HG02943 (cell line): ENCODE data around the gene HAX1.
"Not testable (repeated sequence)": the region's sequence is repeated elsewhere in the genome, so short reads cannot be mapped to it uniquely, and the experiment has no call there.

Experiments
- ATAC-seq: cut with Tn5 transposase; IDR thresholded peaks from one replicate; pipeline ENCODE4 v1.9.1; 2021; ENCODE audit warnings: mild to moderate bottlenecking, low read depth, moderate library complexity; ENCODE audit not compliant: unreplicated experiment

HAX1 gene

DNA sequence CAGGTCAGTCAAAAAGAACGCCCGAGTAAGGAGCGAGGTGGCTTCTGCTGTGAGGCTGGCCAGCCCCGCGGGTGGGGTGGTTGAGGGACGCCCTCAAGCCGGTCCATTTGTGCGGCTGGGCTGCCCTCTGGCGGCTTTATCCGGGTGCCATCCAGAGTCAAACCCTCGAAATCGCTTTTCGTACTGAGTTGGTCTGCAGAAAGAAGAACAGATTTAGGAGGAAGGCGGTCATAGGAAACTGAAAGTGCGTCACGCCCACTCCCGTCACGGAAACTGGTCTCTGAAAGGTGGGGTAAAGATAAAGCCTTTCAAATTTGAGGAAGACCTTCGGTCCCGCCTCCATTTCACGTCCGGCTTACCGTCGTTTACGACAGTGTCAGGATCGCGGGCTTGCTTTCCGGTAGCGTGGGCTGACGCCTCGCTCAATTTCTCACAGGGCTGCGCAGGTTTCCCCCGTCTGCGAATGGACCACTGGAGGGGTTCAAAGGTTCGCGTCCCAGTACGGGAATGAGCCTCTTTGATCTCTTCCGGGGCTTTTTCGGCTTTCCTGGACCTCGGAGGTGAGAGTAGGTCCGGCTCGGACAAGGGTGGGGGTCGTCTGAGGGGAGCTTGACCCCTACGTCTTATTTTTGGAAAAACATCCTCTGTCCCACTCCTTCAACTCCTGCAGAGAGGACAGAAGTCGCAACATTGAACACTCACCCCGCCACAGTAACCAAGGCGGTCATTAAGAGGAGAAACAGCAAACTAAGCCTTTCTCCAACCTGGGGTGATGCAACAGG, at the start of gene HAX1:
Gene HAX1 (plus strand): TSS at position 413 of the 782 bp plus-strand sequence. CDS start 95 bp downstream, at position 508.
- peak; percentile 88 for ATAC-seq

DNA sequence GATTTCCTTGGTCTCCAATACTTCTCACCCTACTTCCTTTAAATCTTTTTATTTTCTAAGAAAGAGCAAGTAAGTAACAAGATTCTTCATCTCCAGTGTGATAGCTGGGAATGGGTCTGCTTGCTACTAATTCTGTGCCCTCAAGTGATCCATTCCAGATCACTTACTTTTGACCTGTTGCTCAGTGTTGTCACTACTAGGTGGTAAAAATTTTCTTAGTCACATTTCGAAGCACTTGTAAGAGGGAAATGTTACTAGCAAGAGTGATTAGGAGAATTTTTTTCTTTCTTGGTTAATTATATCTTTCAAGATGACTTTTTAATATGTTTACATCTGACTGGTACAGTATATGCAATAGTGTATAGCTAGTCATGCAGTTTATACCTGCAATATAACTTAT, 49.5 kb upstream of the HAX1 start:
- ATAC-seq: no peak

DNA sequence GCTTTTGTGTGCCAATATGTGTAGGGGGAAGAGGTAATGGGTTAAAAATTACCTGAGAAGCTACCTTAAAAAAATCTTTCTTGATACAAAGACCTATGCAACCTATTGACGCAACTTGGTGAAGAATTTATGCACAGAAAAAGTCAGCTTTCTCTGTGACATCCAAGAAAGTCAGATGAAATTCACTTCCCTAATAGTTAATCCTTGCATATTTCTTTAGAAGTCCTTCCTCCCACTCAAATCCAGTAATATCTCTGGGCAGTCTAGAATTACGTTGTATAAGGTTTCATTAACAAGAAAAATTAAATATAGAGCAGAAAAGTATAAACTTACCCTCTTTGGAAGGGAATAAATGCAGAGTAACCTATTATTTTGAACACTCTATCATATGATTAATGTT, 48.8 kb upstream of the HAX1 start:
- ATAC-seq: no peak

DNA sequence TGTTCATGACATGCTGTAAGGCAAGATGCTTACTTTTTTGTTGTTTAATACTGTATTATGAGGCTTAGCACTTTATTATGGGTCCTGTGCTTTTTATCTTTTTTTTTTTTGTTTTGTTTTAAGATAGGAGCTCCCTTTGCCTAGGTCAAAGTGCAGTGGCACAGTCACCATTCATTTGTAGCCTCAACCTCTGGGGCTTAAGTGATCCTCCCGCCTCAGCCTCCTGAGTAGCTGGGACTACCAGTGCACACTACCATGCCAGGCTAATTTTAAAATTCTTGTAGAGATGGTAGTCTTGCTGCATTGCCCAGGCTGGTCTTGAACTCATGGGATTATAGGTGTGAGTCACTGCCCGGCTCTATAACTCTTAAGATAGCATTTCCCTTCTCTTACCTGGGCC, 47.1 kb upstream of the HAX1 start:
- no peak for ATAC-seq

DNA sequence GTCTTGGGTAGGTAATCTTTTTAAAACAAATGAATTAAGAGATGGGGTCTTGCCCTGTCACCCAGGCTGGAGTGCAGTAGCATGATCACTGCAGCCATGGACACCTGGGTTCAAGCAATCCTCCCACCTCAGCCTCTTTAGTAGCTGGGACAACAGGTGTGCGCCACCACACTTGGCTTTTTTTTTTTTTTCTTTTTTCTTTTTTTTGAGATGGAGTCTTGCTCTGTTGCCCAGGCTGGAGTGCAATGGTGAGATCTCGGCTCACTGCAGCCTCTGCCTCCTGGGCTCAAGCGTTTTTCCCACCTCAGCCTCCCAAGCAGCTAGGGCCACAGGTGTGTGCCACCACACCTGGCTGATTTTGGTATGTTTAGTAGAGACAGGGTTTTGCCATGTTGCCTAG, 41.3 kb upstream of the HAX1 start:
- ATAC-seq: not testable (repeated sequence)

DNA sequence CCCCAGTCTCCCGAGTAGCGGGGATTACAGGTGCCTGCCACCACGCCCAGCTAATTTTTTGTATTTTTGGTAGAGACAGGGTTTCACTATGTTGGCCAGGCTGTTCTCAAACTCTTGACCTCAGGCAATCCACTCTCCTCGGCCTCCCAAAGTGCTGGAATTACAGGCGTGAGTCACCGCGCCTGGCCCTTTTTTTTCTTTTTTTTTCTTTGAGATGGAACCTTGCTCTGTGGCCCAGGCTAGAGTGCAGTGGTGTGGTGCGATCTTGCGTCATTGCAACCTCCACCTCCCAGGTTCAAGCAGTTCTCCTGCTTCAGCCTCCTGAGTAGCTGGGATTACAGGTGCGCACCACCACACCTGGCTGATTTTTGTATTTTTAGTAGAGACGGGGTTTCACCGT, 39.3 kb upstream of the HAX1 start:
- ATAC-seq: not testable (repeated sequence)

DNA sequence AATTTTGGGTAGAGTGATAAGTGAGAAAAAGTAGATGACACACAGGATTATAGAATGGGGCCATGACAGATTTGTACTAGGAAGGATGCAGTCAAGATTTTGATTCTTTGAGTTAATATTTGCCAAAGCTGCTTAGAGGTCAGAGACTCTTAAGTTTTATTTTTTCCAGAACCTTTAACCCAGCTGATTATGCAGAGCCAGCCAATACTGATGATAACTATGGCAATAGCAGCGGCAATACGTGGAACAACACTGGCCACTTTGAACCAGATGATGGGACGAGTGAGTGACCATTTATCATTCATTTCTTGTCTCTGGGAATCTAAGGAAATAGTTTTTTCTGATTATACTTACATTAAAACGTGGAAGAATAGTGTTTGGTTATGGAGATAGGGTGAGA, 35.6 kb upstream of the HAX1 start:
- no peak for ATAC-seq

DNA sequence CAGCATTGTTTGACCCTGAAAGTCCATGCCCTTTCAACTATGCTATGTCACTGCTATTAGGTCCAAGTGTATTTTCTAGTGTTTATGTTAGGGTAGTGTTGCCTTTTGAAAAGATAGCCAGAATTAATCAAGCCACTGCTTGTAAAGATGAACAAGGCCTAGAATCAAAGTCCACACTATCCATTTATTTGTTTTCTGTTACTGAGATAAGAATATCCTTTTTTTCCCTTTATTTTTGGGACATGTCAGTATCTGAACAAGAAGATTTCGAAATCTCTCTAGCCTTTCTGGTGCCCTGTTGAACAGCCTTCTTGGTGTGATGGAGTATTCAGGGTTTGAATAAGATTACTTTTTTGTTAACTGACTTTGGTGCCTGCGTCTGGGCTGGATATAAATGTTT, 35.0 kb upstream of the HAX1 start:
- no peak for ATAC-seq

DNA sequence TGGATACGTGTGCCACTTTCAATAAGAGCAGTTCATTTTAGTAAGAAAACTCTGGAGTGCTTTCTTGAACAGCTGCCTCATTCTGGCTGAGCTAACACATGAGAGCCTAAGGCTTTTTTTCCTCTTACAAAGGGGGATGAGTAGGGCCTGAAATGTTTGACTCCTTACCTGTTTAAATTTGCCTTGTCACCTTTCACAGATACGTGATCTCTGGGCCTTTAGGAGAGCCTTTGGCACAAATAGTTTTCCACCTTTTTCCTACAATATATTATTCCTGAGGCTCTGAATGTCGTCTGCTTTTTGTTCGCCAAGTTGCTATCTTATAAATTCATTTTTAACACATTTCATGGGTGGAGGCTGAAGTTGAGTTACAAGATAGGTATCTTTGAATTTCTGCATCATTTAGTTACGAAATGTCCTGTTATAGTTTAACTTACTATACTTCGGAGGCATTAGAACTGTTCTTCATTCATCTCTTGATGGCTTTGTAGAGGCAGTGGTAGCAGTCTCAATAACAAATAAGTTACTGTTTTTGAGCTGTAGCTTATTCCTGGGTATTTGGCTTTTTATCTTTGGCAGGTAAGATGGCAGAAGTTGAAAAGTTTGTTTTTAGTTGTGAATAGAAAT, 34.4 kb upstream of the HAX1 start:
- no peak for ATAC-seq

DNA sequence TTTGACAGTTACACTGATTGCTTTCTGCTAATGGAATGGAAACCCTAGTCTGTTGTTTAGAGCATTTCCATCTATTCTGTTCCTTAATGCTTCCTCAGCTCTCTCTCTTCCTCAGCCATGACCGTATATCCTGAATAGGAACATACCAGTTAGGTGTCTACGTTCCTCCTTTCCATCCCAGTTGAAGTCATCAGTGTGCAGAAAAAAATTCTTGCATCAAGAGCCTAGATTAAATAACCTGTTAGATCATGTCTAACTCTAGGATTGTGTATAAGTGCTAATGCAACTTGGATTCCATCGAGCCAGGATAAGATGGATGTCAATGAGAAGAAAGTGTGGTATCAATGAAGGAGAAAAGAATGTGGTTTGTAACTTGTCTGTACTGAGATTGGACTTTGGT, 32.9 kb upstream of the HAX1 start:
- ATAC-seq: no peak

DNA sequence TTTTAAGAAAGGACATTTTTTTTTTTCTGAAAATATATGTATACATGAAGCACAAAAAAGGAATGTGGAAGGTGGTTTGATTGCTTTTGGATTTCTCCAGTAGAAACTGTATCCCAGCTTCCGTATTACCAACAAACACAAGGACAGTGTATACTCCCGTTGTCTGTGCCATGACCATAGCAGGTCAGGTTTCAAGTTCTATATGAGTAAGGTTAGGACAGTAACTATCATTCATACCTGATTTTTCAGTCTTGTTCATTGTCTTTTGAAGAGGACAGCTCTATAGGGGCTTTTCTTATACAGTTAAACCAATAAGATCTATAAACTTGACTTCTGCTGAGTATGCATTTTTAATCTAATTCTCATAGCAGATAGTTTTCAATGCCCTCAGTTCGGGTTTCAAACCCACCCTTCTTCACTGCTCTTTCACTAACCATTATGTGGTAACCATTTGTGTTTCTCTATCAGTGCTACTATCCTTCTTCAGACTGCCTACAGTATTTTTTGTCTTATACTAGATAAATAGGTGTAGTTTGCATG, 32.1 kb upstream of the HAX1 start:
- ATAC-seq: no peak

DNA sequence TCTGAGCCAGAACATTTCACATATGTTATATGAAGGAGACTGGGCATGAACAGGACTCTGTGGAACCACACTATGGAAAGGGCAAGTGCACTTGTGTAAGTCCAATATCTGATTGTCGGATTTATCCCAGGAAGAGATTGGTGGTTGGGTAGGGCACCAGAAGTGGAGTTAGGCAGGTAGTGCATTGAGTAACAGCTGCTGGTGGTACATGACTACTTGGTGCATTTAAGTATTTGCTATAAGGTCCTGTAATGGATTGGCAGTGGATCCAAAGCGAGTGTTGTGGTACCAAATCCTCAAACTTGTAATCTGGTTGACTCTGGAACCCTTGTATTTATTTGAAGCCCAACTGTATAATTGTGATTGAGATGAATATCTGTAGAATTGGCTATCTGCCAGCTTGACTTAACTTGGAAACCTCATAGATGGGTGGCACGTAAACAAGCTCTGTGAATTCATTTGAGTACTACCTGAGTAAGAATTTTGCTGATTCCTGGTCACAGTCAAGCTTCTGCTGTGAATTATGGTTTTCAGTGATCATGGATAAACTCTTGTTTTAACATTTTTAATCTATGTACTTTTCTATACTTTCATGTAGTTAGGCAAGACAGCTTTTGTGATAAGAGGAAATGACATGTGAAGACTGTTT, 30.6 kb upstream of the HAX1 start:
- ATAC-seq: no peak

DNA sequence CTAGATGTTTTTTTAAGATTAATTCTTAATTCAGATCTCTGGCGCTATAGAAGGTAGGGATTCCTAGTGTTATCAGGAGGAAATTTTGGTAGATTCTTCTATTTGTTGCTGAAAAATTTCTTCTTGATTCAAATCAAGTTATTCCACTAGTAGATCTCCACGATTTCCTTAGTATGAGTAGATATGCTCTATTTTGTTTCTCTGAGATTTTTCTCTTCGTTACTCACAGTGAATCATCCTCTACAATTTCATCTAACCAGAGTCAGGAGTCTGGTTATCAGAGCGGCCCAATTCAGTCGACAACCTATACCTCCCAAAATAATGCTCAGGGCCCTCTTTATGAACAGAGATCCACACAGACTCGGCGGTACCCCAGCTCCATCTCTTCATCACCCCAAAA, 18.8 kb upstream of the HAX1 start:
- no peak for ATAC-seq

DNA sequence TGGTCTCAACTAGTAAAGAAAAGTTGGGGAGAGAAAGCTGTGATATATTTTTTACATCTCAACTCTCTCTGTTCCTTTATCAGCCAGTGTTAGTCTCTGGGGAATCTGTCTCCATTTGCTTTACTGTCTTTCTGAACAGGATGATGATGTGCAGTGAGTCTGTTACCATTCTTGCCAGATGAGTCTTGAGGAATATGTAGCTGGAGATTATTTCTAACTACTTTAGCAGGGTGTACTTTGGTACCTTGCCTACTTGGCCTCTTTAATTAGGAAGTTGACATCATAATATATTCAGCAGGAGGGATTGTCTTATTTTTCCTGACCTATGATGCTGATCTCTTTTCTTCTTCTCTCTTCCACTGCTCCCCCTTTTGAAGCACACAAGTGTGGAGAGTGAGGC, 15.7 kb upstream of the HAX1 start:
- no peak for ATAC-seq

DNA sequence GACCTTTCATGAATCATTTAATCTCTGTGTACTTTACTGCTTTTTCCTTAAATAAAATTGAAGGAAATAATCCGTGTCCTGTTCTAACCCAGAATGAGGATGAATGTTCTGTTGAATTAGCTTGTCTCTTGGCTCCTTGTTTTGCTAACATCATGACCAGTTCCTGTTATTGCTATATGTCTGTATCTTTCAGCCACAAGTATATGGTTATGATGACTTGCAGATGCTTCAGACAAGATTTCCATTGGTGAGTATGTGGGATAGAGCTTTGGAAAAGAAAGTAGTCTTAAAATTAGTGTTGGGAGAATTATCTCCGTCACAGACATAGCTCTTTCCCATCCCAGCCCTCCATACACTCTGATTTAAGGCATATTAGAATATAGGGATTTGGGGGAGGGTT, 13.6 kb upstream of the HAX1 start:
- ATAC-seq: no peak

DNA sequence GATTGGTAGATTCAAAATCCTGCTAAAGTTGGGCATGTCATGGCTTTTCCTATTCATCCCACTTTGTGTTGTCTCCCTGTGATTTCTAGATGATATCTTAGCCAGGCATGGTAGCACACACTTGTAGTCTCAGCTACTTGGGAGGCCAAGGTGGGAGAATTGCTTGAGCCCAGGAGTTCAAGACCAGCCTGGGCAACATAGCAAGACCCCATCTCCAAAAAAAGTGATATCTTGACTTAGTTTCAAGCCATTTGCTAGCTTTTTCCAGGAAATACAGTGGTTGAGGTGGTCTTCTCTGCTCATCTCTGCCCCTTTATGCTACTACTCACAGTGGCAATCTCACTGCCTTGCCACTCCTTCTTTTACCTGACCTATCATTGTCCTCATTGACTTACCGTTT, 12.3 kb upstream of the HAX1 start:
- no peak for ATAC-seq

DNA sequence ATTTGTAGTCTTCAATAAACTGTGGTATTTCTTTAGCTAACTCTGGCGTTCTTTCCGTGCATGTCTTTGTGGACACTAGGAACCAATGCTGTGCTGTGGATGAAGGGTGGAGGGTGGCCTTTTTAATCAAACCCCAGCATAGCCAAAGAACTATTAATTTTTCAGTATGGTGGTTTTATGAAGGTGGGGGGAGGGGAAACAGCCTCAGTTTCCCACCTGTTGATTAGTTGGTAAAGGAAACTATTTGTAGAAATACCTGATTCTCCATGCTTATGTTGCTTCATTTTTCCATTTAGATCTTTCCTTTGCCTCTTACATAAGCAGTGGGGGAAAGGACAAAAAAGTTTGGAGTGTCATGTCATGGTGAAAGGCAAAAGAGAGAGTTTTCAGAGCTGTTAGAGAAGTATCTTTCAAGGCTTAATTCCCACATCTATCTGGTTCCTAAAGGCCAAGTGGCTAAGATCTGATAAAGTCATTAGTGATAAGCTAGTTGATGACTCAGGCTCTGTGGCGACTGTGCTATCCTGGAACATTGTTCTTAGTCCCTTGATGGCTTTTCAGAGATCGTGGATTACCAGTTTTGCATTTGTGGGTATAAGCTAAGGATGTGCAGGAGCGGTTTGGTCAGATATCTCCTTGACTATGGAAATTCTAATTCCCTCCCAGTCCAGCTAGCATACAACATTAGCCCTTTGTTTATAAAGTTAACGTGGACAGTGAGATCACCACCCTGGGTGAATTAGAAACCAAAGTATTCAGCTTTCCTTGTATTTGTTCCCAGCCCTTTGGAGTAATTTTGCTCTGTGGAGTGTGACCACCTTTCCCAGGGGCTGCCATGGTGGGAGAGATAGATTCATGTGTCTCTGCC, 8.7 kb upstream of the HAX1 start:
- no peak for ATAC-seq

DNA sequence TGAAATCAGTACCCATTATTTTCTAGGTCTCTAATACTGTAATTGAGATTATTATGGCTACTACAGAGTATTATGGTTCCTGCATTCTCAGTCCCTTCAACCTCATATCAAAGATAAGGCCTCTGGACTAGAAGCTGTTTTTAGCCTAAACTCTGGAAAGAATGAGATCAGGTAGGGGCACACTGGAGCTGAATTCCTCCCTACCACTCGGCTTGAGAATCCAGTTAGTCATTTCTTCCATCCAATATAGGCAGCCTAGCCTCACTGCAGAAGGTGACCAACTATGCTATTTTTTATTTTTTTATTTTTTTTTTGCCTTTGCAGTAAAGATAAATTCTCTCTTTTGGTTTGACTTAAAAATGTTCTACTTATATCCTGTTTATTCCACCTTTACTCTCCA, 8.0 kb upstream of the HAX1 start:
- ATAC-seq: no peak

DNA sequence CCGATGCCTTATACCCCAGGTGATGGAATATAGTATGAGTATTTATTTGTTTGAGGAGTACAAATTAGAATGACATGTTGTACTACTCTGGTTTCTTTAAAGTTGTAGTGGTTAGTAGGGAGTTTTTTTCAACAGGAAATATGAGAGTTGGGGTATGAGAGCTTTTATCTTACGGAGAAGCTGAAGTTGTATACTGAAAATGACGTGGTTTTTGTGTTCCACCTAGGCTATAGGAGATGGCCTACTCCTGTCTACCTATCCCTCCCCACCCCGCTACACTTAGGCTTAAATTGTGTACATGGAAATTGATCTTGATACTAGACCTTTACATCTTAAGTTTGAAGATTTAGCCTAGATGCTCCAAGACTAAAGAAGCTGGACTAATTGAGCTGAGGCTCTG, 6.8 kb upstream of the HAX1 start:
- no peak for ATAC-seq

DNA sequence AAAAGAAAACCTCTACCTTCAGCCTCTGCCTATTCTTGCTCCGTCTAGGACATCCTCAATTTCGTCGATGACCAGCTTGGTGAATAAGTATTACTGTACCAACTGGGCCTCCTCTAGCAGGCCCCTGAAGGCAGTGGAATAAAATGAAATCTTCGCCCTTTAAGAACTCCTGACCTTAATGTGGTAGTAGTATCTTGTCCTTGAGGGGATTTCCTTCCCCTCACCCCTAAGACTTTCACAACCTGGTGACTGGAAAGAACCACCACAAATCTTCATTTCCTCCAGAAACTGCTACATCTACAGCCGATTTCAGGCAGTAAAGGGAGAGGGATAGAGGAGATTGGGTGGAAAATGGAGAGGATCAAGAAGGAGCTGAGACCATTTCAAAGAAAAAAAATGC, 1.6 kb upstream of the HAX1 start:
- no peak for ATAC-seq
